B cell (primary cell): Measurements from ENCODE around the gene ST8SIA1.

Source experiments
- CTCF ChIP-seq: fragments of 200-600 bp; IDR thresholded peaks from one replicate; pipeline ENCODE4 v1.8.0; 2022; ENCODE audit warnings: antibody characterized with exemption, mild to moderate bottlenecking
- EZH2 ChIP-seq: IDR thresholded peaks from 2 replicates; pipeline ENCODE4 v1.6.1; 2012; ENCODE audit warnings: borderline replicate concordance, low read depth, mild to moderate bottlenecking, moderate library complexity, low read length; ENCODE audit not compliant: insufficient read depth, poor library complexity, severe bottlenecking

GRCh38 chr12:22257100-22257499 is 77.4 kb downstream of the ST8SIA1 start:
- TF ChIP-seq CTCF (no peak), EZH2 (no peak)
